RWPE1 (cell line): ENCODE measurements around the gene FBXL3.
"Not testable (repeated sequence)": the region's sequence is repeated elsewhere in the genome, so short reads cannot be mapped to it uniquely, and the experiment has no call there.

Experiments
- CTCF ChIA-PET: fragments of 350-600 bp; sonication (Branson Sonifier 250); formaldehyde crosslinking; extraction: SDS; loops from one replicate; lab custom pipeline; 2021; lab: Yijun Ruan, JAX
- POLR2A ChIA-PET: fragments of 400-600 bp; formaldehyde crosslinking; extraction: SDS; loops from one replicate; lab custom pipeline; 2020; ENCODE audit warnings: antibody characterized with exemption; ENCODE audit not compliant: low non-redundant PET; lab: Yijun Ruan, JAX
- DNase-seq: peaks from one replicate; pipeline ENCODE4 v3.0.0; 2012; ENCODE audit warnings: low spot score
- H3K27ac ChIP-seq: fragments of 450-650 bp; 2 replicates; pipeline ENCODE4 v1.5.1; 2017
- CTCF ChIP-seq: fragments of 450-650 bp; conservative IDR thresholded peaks from 2 replicates; pipeline ENCODE4 v1.5.1; 2017; ENCODE audit warnings: low read depth, mild to moderate bottlenecking

FBXL3 gene

GRCh38 chr13:76967031-76967430 lies 59.9 kb downstream of the FBXL3 start:
- no peak overlapping the region for H3K27ac ChIP-seq
- no peak for DNase-seq
- CTCF ChIA-PET: no interaction called here
- POLR2A ChIA-PET: no interaction called here
- no peak for TF ChIP-seq CTCF

GRCh38 chr13:76965759-76966421 lies 61.1 kb downstream of the FBXL3 start:
- DNase-seq: peak; percentile 46
- TF ChIP-seq CTCF: no peak
- ChIA-PET POLR2A (no interaction called here), CTCF (interaction anchor here (0.6 kb wide), 1 partner anchor 14 kb away, joined by 4 read pairs; no protein-coding TSS in a partner anchor)
- no peak overlapping the region for H3K27ac ChIP-seq

DNA sequence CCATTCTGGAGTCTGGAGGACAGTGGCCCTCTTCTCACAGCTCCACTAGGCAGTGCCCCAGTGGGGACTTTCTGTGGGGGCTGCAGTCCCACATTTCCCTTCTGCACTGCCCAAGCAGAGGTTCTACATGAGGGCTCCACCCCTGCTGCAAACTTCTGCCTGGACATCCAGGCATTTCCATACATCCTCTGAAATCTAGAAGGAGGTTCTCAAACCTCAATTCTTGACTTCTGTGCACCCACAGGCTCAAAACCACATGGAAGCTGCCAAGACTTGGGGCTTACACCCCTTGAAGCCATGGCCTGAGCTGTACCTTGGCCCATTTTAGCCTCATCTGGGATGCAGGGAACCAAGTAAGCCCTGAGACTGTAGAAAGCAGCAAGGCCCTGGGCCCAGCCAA lies 67.2 kb downstream of the FBXL3 start:
- CTCF ChIA-PET: interaction anchor here (0.6 kb wide), 1 partner anchor 164 kb away, joined by 4 read pairs; no protein-coding TSS in a partner anchor
- DNase-seq, POLR2A ChIA-PET, H3K27ac ChIP-seq: not testable (repeated sequence)

DNA sequence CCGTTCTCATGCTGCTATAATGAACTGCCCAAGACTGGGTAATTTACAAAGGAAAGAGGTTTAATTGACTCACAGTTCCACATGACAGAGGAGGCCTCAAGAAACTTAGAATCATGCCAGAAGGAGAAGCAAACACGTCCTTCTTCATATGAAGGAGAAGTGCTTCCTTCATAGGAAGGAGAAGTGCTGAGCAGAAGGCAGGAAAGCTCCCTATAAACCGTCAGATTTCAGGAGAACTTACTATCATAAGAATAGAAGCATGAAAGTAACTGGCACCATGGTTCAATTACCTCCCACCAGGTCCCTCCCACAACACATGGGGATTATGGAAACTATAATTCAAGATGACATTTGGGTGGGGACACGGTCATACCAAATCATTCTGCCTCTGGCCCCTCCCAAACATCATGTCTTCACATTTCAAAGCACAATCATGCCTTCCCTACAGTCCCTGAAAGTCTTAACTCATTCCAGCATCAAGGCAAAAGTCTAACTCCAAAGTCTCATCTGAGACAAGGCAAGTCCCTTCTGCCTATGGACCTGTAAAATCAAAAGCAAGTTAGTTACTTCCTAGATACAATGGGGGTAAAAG lies 68.0 kb downstream of the FBXL3 start:
- no peak for DNase-seq
- ChIA-PET CTCF (interaction anchor here (0.6 kb wide), 1 partner anchor 165 kb away, joined by 4 read pairs; no protein-coding TSS in a partner anchor), POLR2A (no interaction called here)
- no peak for TF ChIP-seq CTCF
- H3K27ac ChIP-seq: no peak overlapping the region

DNA sequence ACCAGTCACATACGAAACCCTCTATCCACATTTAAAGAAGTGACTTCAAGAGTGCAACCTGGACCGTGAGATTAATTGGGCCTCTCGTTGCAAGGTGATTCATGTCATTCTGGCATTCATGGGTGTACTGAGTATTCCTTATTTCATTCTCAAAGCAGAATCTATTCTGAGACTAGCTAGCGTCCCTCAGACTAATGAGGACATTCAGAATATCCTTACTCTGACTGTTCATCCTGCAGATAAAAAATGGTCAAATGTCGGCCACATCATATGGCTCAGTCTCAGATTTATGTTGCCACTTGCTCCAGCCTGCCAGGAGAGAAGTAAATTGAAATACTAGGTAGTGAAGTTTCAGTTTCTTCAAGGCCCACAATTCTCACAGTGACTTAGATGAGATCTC lies 71.3 kb downstream of the FBXL3 start:
- ChIA-PET POLR2A (no interaction called here), CTCF (no interaction called here)
- no peak for DNase-seq
- TF ChIP-seq CTCF: no peak
- no peak overlapping the region for H3K27ac ChIP-seq
